GM19239 (cell line): Measurements from ENCODE around the gene FAM217A.
"Not testable (repeated sequence)": the region's sequence is repeated elsewhere in the genome, so short reads cannot be mapped to it uniquely, and the experiment has no call there.

Source experiments
- DNase-seq: peaks from one replicate; pipeline ENCODE4 v3.0.0; 2011; ENCODE audit warnings: low spot score; ENCODE audit not compliant: insufficient read length
- FAIRE-seq: peaks from 2 replicates; lab custom pipeline; 2011; peaks lifted over from hg19 to GRCh38; lab: Jason Lieb, UNC

FAM217A gene, protein sequence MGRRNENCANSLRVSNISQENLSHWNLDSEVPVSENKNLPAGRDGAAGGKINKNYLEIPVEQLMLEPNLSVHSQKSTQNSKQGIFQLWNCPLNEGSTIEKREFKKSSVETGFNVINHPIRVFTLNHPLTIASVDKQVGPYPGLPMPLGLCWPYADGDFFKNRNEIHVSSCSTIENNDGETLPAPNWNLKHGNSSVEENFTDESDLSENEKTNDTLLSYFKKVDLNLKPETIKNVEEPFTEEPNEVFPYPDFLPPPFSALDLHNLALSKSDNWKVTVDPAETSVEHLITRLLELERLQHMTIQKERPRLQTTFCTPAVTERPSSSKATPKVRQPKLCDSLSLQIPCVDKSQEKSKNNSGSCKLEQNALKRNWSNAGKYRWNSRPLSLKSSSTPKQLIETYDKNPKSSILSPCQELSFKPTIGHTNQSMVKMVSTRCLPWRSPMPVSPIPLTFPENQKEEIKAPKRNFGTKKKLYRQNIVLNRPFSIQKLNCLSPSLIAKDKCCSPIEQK

DNA sequence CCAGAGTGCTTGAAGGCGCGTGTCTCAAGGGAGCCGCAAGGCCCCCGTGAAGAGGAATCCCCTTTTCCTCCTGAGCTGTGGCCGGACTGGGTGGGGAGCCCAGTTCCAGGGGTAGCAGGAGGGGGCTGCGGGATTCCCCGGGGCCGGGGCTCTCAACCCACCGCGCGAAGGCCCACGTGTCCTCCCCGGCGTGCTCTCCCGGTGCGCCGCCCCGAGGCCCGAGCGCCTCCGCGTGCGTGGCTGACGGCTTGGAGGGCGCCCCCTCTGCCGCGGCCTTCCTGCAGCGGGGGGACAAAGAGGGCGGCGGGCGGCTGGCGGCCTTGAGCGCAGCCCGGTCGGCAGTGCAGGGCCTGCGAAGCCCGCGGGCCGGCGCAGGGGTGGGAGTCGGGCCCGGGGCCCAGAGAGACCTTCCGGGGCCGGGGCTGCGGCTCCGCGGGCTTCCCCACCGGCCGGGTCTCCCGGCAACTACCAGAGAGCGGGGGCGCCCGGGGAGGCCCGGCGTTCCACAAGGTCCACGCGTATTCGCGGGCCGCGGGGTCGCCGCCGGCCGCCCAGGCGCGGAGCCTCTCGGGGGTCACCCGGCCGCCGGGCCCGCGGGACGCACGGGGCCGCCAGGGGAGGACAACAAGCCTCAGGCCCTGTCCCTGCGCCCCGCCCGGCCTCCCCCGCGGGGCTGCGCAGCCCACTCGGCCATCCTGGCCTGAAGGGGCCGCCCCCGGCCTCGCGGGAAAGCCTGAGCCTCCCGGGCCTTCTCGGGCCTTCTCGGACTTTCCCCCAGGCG is at the start of gene FAM217A:
Gene FAM217A, minus strand, starts transcription at position 447 of the 781 bp plus-strand sequence. CDS start 1,723 bp downstream, outside the sequence.
- FAIRE-seq, result no peak

DNA sequence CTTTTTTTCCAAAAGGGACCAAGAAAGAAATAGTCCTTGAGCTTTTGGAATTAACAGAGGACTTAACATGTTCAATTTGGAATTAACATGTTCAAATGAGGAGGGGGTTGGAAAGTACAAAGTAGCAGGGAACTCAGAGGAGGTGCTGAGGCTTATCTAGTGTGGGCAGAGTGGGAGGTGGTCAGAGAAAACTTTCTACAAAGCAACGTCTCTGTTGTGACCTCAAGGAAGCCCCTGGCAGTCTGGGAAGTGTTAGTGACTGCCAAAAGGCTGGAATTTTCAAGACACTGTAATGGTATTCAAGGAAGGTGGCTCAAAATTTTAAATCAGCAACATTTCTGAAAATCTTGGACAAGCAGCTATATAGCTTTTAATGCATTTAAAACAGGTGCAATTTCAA is 49.1 kb upstream of the FAM217A start:
- FAIRE-seq (no peak), DNase-seq (no peak)

More for the DNA sequence above, at the start of gene FAM217A:
- DNase-seq, result no peak

DNA sequence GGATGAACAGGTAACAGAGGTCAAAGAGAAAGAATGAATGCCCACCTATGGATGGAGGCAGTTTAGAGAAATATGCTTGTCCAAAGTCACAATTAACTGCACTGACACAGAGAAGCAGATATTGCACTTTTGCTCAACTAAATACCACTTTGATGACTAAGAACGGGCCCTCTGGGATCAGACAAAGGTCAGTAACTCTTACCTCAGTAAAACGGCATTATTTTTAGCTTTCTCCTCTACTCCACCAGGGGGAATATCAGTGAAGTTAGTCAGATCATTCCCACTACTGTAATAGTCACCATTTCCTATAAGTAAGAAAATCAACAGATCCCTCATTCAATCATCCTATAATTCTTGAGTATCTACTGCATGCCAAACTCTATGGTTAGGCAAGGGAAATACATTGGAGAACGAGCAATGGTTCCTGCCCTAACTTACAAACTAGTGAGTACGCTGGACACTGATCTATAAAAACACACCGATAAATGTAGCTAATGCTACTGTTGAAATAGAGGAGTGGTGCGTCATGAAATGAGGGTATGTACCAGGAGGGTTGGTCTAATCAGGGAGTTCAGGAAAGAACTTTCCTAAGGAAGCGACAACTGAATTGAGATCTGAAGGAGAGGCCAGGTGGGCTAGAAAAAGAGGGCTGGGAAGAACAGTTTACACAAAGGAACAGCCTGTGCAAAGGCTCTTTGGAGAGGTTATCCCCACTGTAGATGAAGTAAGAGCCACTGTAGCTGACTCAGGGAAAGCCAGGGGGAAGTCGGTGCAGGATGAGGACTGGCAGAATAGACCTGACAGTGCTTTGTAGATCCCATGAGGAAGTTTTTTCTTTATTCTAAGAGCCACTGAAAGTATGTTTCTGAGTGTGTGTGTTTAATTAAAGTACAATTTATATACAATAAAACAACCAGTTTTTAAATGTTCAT is 47.3 kb upstream of the FAM217A start:
- no peak for DNase-seq
- FAIRE-seq, result no peak

DNA sequence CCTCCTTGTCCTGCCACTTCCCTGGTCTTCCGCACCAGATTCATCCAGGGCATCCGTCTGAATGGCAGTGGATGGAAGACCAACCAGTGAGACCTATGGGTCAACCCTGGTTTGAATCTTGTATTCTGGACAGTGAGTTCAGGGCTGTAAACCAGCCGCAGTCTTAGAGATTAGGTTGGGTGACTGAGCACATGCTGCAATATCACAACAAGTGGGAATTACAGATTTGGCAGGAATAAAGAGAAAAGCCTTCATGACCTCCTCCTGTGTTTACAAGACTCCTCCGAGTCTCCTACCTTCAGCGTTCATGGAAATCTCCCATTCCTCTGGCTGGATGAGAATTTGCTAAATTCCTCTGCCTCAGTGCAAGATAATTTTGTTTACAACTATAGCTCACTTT is 46.6 kb upstream of the FAM217A start:
- no peak for DNase-seq

DNA sequence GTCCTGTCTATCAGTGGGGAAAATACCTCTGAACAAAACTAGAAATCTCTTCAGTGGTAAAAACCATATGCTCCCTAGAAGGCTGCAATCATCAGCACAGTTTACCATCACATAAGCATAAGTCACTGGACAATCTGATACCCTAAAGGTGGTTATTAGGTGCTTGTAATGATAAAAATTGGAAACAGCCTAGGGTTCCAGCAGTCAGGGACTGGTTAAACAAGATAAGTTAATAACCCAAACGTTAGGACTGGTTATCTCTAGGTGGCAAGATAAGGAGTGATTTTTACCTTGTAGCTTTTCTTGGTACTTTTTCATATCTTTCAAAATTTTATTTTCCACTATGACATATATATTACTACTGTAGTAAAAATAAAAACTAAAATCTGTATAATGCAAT is 45.4 kb upstream of the FAM217A start:
- FAIRE-seq (no peak), DNase-seq (no peak)

More for the DNA sequence above, 46.6 kb upstream of the FAM217A start:
- FAIRE-seq, result no peak

DNA sequence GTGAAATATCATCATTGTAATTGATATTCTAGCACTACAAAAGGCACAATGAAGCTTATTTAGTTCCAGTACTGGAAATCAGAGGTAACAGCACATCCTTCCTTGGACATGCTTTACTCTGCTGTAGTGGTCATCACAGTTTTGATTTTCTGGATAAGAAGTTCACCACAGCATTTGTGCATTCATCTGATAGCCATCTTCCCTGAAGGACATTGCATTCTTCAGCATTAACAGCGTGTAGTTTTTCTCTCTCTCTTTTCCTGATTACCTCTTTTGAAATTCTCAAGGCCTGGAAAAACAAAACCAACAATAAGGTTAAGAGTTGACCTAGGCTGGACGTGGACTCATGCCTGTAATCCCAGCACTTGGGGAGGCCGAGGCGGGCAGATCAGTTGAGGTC is 36.8 kb upstream of the FAM217A start:
- DNase-seq (no peak), FAIRE-seq (no peak)

DNA sequence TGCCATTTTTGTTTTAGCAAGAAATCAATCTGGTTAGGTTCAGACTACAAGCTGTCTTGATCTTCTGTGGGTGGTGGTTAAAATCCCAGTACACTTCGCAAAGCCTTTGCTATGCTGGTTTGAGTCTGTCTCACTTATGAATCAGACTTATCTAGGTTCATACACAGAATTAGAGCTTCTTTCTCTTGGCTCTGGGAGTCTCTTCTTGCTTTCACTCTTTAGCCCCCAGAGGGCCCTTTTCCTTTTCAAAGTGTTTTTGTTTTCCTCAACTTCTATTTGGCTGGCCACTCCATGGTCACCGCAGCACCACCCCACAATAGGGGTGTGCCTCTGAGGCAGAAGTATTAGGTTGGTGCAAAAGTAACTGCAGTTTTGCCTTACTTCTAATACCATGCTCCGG is 35.2 kb upstream of the FAM217A start:
- FAIRE-seq, result no peak

DNA sequence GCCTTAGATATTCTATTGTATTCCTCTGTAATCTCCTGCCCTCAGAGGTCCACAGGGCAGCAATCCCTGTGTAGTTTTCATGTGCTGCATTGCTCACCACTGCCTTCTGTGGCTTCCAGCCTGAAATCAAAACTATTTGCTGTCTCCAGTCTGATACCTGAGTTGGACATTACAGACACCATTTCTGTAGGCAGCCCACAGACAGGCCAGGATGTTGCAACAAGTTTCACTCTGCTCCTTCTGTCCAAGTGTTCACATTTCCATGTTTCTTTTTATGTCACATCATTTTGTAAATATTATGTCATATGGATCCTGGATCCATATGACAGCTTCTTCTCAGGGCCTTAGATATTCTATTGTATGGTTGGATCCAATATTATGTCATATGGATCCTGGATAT is 34.7 kb upstream of the FAM217A start:
- no peak for FAIRE-seq
- DNase-seq, result no peak

More for the DNA sequence above, 35.2 kb upstream of the FAM217A start:
- DNase-seq, result no peak

DNA sequence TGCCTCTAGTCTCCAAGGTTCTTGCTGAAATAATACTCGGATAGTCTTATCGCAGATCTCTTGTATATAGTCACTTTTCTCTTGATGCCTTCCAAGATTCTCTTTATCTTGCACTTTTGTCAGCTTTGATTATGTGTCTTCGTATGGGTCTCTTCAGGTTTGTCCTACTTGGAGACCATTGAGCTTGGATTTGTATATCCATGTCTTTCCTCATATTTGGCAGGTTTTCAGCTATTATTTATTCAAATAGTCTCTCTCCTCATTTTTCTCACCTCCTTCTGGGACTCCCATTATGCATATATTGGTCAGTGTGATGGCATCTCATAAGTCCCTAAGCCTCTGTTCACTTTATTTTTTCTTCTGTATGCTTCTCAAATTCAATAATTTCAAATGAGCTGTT is 33.4 kb upstream of the FAM217A start:
- no peak for FAIRE-seq
- DNase-seq, result no peak

DNA sequence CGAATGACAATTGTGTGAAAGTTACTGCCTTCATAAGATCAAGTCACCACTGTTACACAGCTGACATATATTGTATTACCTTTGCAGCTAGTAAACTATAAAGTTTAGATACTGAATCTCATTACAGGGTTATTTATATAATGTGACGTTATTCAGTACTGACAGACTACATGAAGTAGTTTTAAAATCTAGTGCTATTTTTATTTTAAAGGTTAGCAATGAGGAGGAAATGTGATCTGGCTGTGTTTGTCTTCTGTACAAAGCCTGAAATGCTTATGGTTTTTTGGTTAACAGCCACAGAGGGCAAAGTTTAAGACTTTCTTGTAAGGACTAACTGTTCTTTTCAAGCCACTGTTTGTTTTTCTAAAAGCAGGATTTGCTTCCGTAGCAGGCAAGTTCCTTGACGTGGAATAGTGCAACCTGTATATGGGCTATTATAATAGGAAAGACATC is 30.5 kb upstream of the FAM217A start:
- not testable (repeated sequence) for FAIRE-seq, DNase-seq

DNA sequence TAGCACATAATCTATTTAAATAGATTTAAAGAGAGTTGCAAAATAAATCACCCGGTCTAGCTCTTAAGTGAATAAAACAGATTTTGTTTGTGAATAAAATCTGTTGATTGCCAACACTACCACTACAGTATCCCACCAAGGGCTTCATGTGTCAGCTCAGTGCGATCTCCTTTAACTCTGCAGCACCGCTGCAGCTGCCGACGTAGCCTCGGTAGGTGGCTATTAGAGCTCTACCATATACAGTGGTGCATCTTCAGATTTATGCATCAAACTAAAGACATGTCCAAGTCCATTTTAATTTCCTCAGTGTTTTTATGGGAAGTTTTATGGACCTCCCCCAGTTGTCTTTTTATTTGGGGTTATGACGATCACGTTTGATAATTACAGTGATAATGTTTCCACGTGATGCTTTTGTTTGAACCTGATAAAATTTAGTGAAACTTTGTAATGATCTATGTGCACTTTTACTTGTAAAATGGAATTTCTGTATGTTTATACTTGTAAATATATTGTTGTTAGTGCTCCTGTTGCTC is 29.7 kb upstream of the FAM217A start:
- no peak for FAIRE-seq
- no peak for DNase-seq

DNA sequence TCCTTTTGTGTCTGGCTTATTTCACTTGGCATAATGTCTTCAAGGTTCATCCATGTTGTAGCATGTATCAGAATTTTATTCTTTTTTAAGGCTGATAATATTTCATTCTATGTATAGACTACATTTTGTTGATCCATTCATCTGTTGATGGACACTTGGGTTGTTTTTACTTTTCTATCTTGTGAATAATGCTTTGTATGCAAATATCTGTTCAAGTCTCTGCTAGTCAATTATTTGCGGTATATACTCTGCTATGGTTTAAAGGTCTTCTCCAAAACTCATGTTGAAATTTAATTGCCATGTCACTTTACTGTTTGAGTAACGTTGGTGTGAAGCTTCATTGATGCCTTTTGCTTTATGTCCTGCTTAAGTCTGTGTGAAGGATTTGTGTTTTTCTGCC is 28.9 kb upstream of the FAM217A start:
- FAIRE-seq (no peak), DNase-seq (no peak)

DNA sequence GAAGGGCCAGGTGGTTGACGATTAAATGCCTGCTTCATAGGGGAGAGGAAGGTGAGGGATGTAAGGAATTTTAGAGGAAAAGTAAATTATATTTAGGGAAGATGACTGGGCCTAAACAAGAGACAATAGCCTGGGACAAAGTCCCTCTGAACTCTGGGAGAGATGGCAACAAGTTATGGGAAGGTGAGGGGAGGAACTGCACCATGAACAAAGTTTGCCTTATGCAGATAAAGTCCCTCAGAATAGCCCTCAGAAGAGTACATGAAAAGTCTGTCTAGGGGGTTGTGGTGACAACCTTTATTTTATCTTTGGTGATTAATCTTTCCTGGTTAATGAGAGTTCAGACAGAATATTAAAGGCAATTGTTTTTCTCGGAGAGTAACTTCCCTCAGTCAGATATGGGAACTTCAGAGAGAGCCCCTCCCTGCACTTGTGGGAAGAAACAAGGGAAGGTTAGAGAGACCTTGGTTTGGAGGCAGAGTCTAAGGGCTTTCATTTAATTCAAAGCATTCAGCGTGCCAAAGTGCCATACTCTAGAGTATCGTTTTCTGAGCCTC is 27.1 kb upstream of the FAM217A start:
- FAIRE-seq (no peak), DNase-seq (no peak)

DNA sequence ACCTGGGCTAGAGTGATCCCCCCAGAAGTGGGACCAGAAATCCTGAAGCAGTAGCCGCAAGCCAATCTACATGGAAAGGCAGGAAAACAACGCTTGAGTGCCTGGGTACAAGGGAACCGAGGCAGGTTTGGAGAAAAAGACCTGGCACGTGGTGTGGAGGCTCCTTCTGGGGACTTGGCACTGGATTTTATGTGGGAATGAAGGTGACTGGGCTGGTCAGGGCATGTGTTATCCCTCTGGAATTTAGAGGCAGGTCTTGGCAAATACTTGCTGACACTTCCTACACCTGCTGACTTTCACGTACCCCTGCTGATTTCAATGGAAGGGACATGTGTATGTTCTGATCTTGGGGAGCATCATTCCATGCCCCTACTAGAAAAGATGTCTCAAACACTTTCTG is 25.0 kb upstream of the FAM217A start:
- DNase-seq (no peak), FAIRE-seq (no peak)

DNA sequence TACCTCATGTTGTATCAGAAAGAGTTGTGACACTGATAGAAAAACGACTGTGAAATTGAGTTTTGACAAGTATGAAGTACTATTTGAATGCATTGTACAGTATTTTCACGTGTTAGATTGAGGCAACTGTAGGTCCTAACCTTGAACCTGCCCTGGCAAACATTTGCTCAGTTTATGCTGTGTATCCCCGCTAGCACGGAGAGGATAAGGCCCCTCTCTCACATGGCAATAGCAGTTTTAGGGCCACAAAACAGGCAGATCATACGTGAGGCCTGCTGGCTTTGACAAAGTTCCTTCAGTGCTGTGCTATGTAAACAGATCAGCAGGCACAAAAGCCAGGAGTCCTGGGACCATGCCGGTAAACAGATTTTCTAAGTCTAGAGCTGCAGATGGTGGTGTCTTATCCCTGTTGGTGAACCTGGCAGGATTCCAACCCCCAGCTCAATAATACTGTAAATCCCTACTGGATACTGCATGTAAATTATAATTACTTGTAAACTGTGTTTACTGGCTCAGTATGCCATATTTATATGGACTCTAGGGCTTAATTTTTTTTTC is 23.8 kb upstream of the FAM217A start:
- FAIRE-seq, result no peak

DNA sequence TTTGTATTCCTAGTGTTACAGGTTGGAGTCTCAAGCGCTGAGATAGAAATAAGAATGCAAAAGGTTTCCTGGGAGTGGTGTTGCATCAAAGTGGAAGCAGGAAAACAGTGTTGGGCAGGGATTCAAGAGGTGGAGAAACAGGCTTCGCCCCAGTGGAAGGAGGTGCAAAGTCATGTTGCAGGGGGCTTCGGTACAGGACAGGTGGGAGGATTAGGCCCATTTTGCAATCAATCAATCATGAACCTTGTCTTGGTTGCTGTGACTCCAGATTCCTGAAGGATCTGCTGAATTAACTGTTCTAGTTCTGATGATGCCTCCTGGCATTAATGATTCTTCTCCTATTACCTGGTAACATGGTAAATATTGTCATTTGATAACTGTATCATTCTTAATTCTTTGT is 22.4 kb upstream of the FAM217A start:
- FAIRE-seq (no peak), DNase-seq (no peak)

More for the DNA sequence above, 23.8 kb upstream of the FAM217A start:
- no peak for DNase-seq

DNA sequence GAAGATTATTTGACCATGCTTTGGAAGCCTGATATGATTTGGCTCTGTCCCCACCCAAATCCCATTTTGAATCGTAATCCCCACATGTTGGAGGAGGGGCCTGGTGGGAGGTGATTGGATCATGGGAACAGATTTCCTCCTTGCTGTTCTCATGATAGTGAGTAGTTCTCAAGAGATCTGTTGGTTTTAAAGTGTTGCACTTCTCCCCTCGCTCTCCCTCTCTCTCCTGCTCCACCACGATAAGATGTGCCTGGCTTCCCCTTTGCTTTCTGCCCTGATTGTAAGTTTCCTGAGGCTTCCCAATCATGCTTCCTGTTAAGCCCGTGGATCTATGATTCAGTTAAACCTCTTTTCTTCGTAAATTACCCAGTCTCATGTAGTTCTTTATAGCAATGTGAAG is 21.7 kb upstream of the FAM217A start:
- FAIRE-seq, result no peak

DNA sequence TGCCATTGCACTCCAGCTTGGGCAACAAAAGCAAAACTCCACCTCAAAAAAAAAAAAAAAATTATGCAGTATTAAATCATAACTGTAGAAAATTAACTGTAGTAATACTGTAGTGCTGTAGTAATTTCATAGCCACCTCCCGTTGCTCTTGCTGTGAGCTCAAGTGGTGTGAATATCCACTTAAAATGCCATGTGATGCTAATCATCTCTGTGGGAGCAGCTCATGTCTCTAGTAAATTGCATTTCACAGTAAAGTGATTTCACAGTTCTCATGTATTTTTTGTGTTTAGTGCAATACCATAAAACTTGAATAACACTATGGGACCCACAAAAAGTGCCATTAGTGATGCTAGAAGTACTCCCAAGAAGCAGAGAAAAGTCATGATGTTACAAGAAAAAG is 14.4 kb upstream of the FAM217A start:
- FAIRE-seq (no peak), DNase-seq (no peak)

More for the DNA sequence above, 21.7 kb upstream of the FAM217A start:
- DNase-seq, result no peak

DNA sequence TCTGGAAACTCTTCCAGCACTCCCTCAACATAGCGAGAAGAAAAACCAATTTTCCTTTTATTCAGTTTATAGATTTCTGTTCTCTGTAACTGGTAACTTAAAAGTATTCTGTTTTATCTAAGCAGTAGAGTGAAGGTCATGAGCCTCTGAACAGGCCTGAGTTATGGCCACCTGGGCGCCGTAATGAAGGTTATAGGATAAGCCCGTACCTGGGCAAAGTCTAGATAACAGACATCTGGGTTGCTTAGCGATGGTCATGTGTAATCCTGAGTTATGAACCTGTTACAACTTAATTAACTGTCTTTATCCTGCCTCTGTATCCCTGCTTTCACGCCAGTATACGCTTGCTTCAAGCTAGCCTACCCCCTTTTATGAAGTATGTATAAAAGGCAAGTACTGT is 13.0 kb upstream of the FAM217A start:
- no peak for FAIRE-seq

More for the DNA sequence above, 13.0 kb upstream of the FAM217A start:
- DNase-seq, result no peak
